GM12878 (cell line): ENCODE results near the gene TCIRG1. TPM values are rescaled to one million over a fixed set of nuclear protein-coding genes. Genes with fewer than 3 reads are reported as not detected.

Experiments used
- ATAC-seq: fragments of 200-7000 bp; cut with Tn5 transposase; 3 replicates; pipeline ENCODE4 v1.9.1; 2020; ENCODE audit warnings: mild to moderate bottlenecking, moderate library complexity
- BruUV-seq: library from RNA; stranded (reverse); fragments of 400-500 nt; replicated peaks from 2 replicates; lab custom pipeline; 2021; lab: Mats Ljungman, UMichigan
- CTCF ChIA-PET: fragments of 300-600 bp; sonication (Branson Sonifier 250); formaldehyde crosslinking; extraction: SDS; loops from one replicate; lab custom pipeline; 2021; ENCODE audit warnings: inconsistent platforms; lab: Yijun Ruan, JAX
- POLR2A ChIA-PET: fragments of 350-600 bp; formaldehyde crosslinking; extraction: SDS; loops from one replicate; lab custom pipeline; 2021; ENCODE audit warnings: inconsistent platforms; lab: Charles Lee
- RAD21 ChIA-PET: fragments of 300-600 bp; sonication (Branson Sonifier 250); formaldehyde crosslinking; loops from one replicate; lab custom pipeline; 2023; ENCODE audit warnings: antibody characterized with exemption; ENCODE audit not compliant: unreplicated experiment; lab: Charles Lee
- SMC1A ChIA-PET: fragments of 300-600 bp; sonication (Branson Sonifier 250); formaldehyde crosslinking; loops from one replicate; lab custom pipeline; 2023; ENCODE audit not compliant: unreplicated experiment, uncharacterized antibody; lab: Charles Lee
- DNase-seq: peaks from one replicate; pipeline ENCODE4 v3.0.0-alpha.2; 2011; ENCODE audit warnings: low read depth, low spot score
- FAIRE-seq: peaks from 3 replicates; lab custom pipeline; 2011; peaks lifted over from hg19 to GRCh38; lab: Jason Lieb, UNC
- H2AFZ ChIP-seq: 2 replicates; pipeline ENCODE4 v1.6.0; 2011; ENCODE audit warnings: low read depth, low read length, control low read depth; ENCODE audit not compliant: control insufficient read depth
- H3K27ac ChIP-seq: 2 replicates; pipeline ENCODE4 v1.5.1; 2011; ENCODE audit warnings: control low read depth; ENCODE audit not compliant: control insufficient read depth, insufficient read depth
- H3K27me3 ChIP-seq, 2 experiments: replicated peaks in 1 of 2; 2 replicates each; pipeline versions ENCODE4 v1.6.0 to v1.6.1; 2011; ENCODE audit warnings: low read length in 1 of 2; ENCODE audit not compliant: control insufficient read depth in 2 of 2, insufficient read depth in 2 of 2
- H3K36me3 ChIP-seq, 2 experiments: 2 replicates each; pipeline ENCODE4 v1.5.1; 2011; ENCODE audit warnings: low read length in 1 of 2; ENCODE audit not compliant: control insufficient read depth in 2 of 2, insufficient read depth in 2 of 2
- H3K4me1 ChIP-seq: 2 replicates; pipeline ENCODE4 v1.6.1; 2011; ENCODE audit warnings: mild to moderate bottlenecking, low read length, moderate library complexity, mixed read lengths; ENCODE audit not compliant: control insufficient read depth, insufficient read depth
- H3K4me2 ChIP-seq: 2 replicates; pipeline ENCODE4 v1.6.0; 2011; ENCODE audit warnings: control low read depth; ENCODE audit not compliant: control insufficient read depth, insufficient read depth
- H3K4me3 ChIP-seq: fragments of 200-600 bp; sonication (generic); 2 replicates; pipeline ENCODE4 v1.5.1; 2016
- H3K79me2 ChIP-seq: 2 replicates; pipeline ENCODE4 v1.6.0; 2011; ENCODE audit warnings: low read length; ENCODE audit not compliant: control insufficient read depth, insufficient read depth
- H3K9ac ChIP-seq: 2 replicates; pipeline ENCODE4 v1.8.0; 2011; ENCODE audit warnings: low read length, control low read depth, mixed read lengths; ENCODE audit not compliant: control insufficient read depth, insufficient read depth
- H3K9me3 ChIP-seq: replicated peaks from 3 replicates; pipeline ENCODE4 v1.5.1; 2011; ENCODE audit warnings: mild to moderate bottlenecking, low read length; ENCODE audit not compliant: control insufficient read depth, insufficient read depth
- H4K20me1 ChIP-seq: 2 replicates; pipeline ENCODE4 v1.6.0; 2011; ENCODE audit not compliant: control insufficient read depth, insufficient read depth
- BCL11A ChIP-seq: IDR thresholded peaks from 2 replicates; pipeline ENCODE4 v1.6.1; 2011; ENCODE audit warnings: low read depth, low read length
- CEBPZ ChIP-seq: fragments of 150-350 bp; IDR thresholded peaks from 2 replicates; pipeline ENCODE4 v1.6.1; 2016; ENCODE audit warnings: low read depth, low read length
- CTCF ChIP-seq, 3 experiments: IDR thresholded peaks in 2 of 3; conservative IDR thresholded peaks in 1 of 3; 2 replicates each; pipeline ENCODE4 v1.5.1; 2011; ENCODE audit warnings: low read depth in 3 of 3, low read length in 3 of 3, mild to moderate bottlenecking in 3 of 3, control low read depth in 2 of 3, moderate library complexity in 2 of 3, inconsistent platforms in 1 of 3, mixed read lengths in 1 of 3; ENCODE audit not compliant: control insufficient read depth in 2 of 3, insufficient read depth in 1 of 3; ENCODE audit errors: extremely low read depth in 1 of 3
- NRF1 ChIP-seq: conservative IDR thresholded peaks from 2 replicates; pipeline ENCODE4 v1.6.1; 2011; ENCODE audit warnings: mild to moderate bottlenecking, low read depth, low read length, improper control_type of control experiment
- RAD21 ChIP-seq: IDR thresholded peaks from 2 replicates; pipeline ENCODE4 v1.6.1; 2011; ENCODE audit warnings: mild to moderate bottlenecking, low read depth, low read length, moderate library complexity; ENCODE audit not compliant: insufficient read depth
- SMC3 ChIP-seq: IDR thresholded peaks from 2 replicates; pipeline ENCODE4 v1.6.1; 2011; ENCODE audit warnings: low read length, improper control_type of control experiment, borderline replicate concordance
- WRNIP1 ChIP-seq: IDR thresholded peaks from 2 replicates; pipeline ENCODE4 v1.6.1; 2011; ENCODE audit warnings: low read depth, low read length, improper control_type of control experiment, borderline replicate concordance
- ZNF384 ChIP-seq: IDR thresholded peaks from 2 replicates; pipeline ENCODE4 v1.6.1; 2012; ENCODE audit warnings: low read depth, mild to moderate bottlenecking, low read length, improper control_type of control experiment, borderline replicate concordance
- WGBS: methylation state at CpG from one replicate; pipeline ENCODE4 v1.1.6; 2016; ENCODE audit warnings: low lambda C conversion rate; ENCODE audit not compliant: insufficient replicate concordance, insufficient coverage; ENCODE audit errors: missing lambda C conversion rate; 5-methylcytosine and 5-hydroxymethylcytosine counted together
- in situ Hi-C: fragments of 300-500 bp; cut with MboI; formaldehyde crosslinking; loops from 9 replicates; pipeline ENCODE4 v1.14.3; 2018; ENCODE audit warnings: mixed read lengths
- intact Hi-C: fragments of 100-400 bp; cut with micrococcal nuclease; formaldehyde crosslinking; loops from one replicate; pipeline ENCODE4 v1.14.2; 2022; ENCODE audit not compliant: unreplicated experiment
- polyA plus RNA-seq, 11 experiments: library from polyadenylated mRNA; depleted of rRNA in 4 of 11; unstranded in 6 of 11; stranded (reverse) in 5 of 11; fragments of >200 nt; fragmentation: Nextera tagmentation in 4 of 11; fragmentation: Illumina TruSeq in 1 of 11; extraction: Ambion mirVana in 4 of 11; extraction: Trizol in 1 of 11; gene quantifications; 1 replicate in 1 of 11; 2 replicates in 10 of 11; pipeline versions ENCODE4 v1.2.1 to v1.2.3, GENCODE V29; 2011 to 2016; ENCODE audit warnings: inconsistent platforms in 2 of 11, missing spikeins in 2 of 11, low read depth in 1 of 11
- total RNA-seq, 4 experiments: library from RNA; depleted of rRNA in 3 of 4; stranded (reverse); fragments of >200 nt in 3 of 4; fragmentation: Illumina TruSeq in 1 of 4; extraction: Trizol in 1 of 4; gene quantifications; 2 replicates each; pipeline versions ENCODE4 v1.2.1 to v1.2.3, GENCODE V29; 2013 to 2021

TCIRG1 gene
- total and polyA plus RNA-seq, 10 of the 15 experiments (the other 5 are each of a cell fraction or from before 2014, with no cell fraction given) = 0.76 to 218 (median 87.4) TPM

GRCh38 chr11:68009391-68010089 lies 29.3 kb upstream of the TCIRG1 start:
- peak; percentile 71 for FAIRE-seq
- ChIA-PET POLR2A (no interaction called here), CTCF (interaction anchor here (1.0 to 4.6 kb wide), 8 partner anchors 15 to 287 kb away, joined by 3 to 57 read pairs (median 4); partner anchors contain the start of gene TCIRG1), RAD21 (interaction anchor here (0.9 to 1.7 kb wide), 7 partner anchors 10 to 261 kb away, joined by 3 to 5 read pairs (median 3); no protein-coding TSS in a partner anchor), SMC1A (interaction anchor here (0.8 to 1.8 kb wide), 5 partner anchors 28 to 202 kb away, joined by 3 to 6 read pairs (median 3); no protein-coding TSS in a partner anchor)
- no peaks in the 10 kb centered on the region for H3K9me3 ChIP-seq
- ATAC-seq = peak; percentile 62
- H3K36me3 ChIP-seq = no peaks in the 10 kb centered on the region
- no peaks in the 10 kb centered on the region for H3K79me2 ChIP-seq
- H3K4me1 ChIP-seq = peaks cover 26% of the 10 kb centered on the region
- no peaks in the 10 kb centered on the region for H3K27me3 ChIP-seq
- 12% methylated on average over 12 of the region's 12 CpGs for WGBS
- no peak overlapping the region for H3K27ac ChIP-seq
- no peak overlapping the region for H3K9ac ChIP-seq
- H3K4me3 ChIP-seq = no peak overlapping the region
- H2AFZ ChIP-seq = peak overlapping the region; percentile 60
- intact Hi-C loops = loop anchor here (10.0 kb wide), 1 partner anchor 115 kb away; the partner anchor contains the start of gene CHKA
- no peaks in the 10 kb centered on the region for H4K20me1 ChIP-seq
- TF ChIP-seq NRF1 = no peak
- TF ChIP-seq WRNIP1 = no peak
- TF ChIP-seq RAD21 = peak; percentile 54
- TF ChIP-seq CEBPZ = no peak
- TF ChIP-seq ZNF384 = peak; percentile 86
- TF ChIP-seq SMC3 = peak; percentile 31; the same call in 1 of the 2 replicates
- peak; percentile 25 to 43 (median 33); a peak in 4 of 6 replicates for TF ChIP-seq CTCF (IDR thresholded peaks at IDR 0.05 in 2 of 3, conservative IDR thresholded peaks at IDR 0.05 in 1 of 3; ENCODE audit: control insufficient read depth in 2 of 3, extremely low read depth in 1 of 3, insufficient read depth in 1 of 3, low read depth in 3 of 3, low read length in 3 of 3)
- no peak for TF ChIP-seq BCL11A
- TF ChIP-seq, all 136 proteins: peak for 4
- in situ Hi-C loops = loop anchor here (5.0 kb wide), 1 partner anchor 198 kb away; no protein-coding TSS in a partner anchor
- 0 out of 2 replicates have a peak overlapping the region, but pooled peaks have one; percentile 7 for H3K4me2 ChIP-seq
- no peak for DNase-seq
- BruUV-seq = no TSS peak
